Uterus (tissue), 4 donors: Measurements from ENCODE around the gene CSTB. TPM values are rescaled to one million over a fixed set of nuclear protein-coding genes. Genes with fewer than 3 reads are reported as not detected.

Source experiments
- DNase-seq, 2 donors: peaks; one replicate each; pipeline ENCODE4 v3.0.0-alpha.2; 2019 to 2020
- H3K27ac ChIP-seq, 2 donors: fragments of 200-600 bp; sonication (generic); 1 replicate in 1 of 2; 2 replicates in 1 of 2; pipeline ENCODE4 v1.5.1; 2016 to 2018
- H3K27me3 ChIP-seq, 2 donors: fragments of 200-600 bp; sonication (generic); one replicate each; pipeline ENCODE4 v1.5.1; 2018 to 2019; ENCODE audit warnings: control low read depth in 1 of 2
- H3K36me3 ChIP-seq, 2 donors: fragments of 200-600 bp; sonication (generic); one replicate each; pipeline ENCODE4 v1.5.1; 2019; ENCODE audit warnings: control low read depth in 1 of 2
- H3K4me1 ChIP-seq, 2 donors: fragments of 200-600 bp; sonication (generic); one replicate each; pipeline ENCODE4 v1.5.1; 2018 to 2019; ENCODE audit warnings: control low read depth in 1 of 2
- H3K4me3 ChIP-seq, 2 donors: fragments of 200-600 bp; sonication (generic); 1 replicate in 1 of 2; 2 replicates in 1 of 2; pipeline ENCODE4 v1.5.1; 2018 to 2019; ENCODE audit warnings: mild to moderate bottlenecking in 1 of 2
- H3K9me3 ChIP-seq, 2 donors: fragments of 200-600 bp; sonication (generic); one replicate each; pipeline ENCODE4 v1.5.1; 2019; ENCODE audit warnings: control low read depth in 1 of 2
- POLR2A ChIP-seq, 2 donors: fragments of 450-650 bp; IDR thresholded peaks; one replicate each; pipeline ENCODE4 v1.6.1; 2016; ENCODE audit warnings: antibody characterized with exemption in 2 of 2, mild to moderate bottlenecking in 1 of 2, moderate library complexity in 1 of 2
- intact Hi-C: fragments of 100-400 bp; cut with DNase I; formaldehyde crosslinking; loops from one replicate; pipeline ENCODE4 v1.15.1; 2023; ENCODE audit warnings: low total_unique reads
- total RNA-seq, 4 donors: library from RNA; depleted of rRNA in 3 of 4; stranded (reverse); fragments of >200 nt in 3 of 4; gene quantifications; one replicate each; pipeline versions ENCODE4 v1.1.0 to v1.2.4, GENCODE V29; 2014 to 2023
- TF ChIP-seq, protein P1 (sequence below), 4 experiments: fragments of 200-600 bp in 2 of 4; fragments of 450-650 bp in 2 of 4; sonication (generic) in 2 of 4; IDR thresholded peaks; one replicate each; pipeline ENCODE4 v1.5.1; 2016 to 2019; ENCODE audit warnings: antibody characterized with exemption in 4 of 4, mild to moderate bottlenecking in 2 of 4, moderate library complexity in 1 of 4
- donor health status: DM: yes; HTN: yes; CAD: no.

CSTB gene
- total RNA-seq, 4 donors from 2014 or later: 2.0 to 31.2 (median 5.6) TPM

DNA sequence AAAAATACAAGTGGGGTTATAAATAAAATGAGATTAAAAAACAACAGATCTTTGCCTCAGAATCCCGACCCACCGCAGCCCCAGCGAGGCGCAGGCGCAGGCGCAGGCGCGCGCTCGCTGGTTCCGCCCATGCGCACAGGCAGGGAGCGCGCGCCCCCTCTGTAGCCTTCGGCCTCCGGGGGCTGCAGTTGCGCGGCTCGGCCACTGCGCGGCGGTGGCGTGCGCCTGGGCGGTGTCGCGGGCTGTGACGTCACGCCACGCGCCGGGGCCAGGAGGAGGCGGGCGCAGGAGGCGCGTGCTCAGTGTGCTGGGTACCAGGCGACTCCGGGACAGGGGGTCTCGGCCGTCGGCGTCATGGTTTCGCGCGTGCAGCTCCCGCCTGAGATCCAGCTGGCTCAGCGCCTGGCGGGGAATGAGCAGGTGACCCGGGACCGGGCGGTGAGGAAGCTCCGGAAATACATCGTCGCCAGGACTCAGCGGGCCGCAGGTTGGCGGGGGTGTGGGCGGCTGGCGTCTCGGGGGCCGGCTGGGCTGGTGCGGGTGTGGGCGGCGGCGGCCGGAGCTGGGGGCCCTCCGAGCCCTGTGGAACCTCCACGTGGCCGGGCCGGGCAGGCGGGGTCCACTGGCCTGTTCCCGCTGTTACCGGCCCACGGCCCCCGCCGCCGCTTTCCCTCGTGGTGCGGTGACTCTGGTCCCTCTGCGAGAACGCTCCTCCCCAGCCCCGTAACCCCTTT, 13.3 kb upstream of the CSTB start, which contains the start of gene RRP1:
TSS of gene RRP1 (plus strand) at position 302 of the 734 bp plus-strand sequence. CDS start at position 355, 53 bp downstream.
- peak; percentile 71 to 78 for TF ChIP-seq POLR2A (IDR thresholded peaks at IDR 0.05)
- TF ChIP-seq, protein P1, sequence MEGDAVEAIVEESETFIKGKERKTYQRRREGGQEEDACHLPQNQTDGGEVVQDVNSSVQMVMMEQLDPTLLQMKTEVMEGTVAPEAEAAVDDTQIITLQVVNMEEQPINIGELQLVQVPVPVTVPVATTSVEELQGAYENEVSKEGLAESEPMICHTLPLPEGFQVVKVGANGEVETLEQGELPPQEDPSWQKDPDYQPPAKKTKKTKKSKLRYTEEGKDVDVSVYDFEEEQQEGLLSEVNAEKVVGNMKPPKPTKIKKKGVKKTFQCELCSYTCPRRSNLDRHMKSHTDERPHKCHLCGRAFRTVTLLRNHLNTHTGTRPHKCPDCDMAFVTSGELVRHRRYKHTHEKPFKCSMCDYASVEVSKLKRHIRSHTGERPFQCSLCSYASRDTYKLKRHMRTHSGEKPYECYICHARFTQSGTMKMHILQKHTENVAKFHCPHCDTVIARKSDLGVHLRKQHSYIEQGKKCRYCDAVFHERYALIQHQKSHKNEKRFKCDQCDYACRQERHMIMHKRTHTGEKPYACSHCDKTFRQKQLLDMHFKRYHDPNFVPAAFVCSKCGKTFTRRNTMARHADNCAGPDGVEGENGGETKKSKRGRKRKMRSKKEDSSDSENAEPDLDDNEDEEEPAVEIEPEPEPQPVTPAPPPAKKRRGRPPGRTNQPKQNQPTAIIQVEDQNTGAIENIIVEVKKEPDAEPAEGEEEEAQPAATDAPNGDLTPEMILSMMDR (IDR thresholded peaks at IDR 0.05): peak; percentile 82 to 100 (median 100)
- peak; percentile 82 to 94 for DNase-seq
- peak within 1 kb of the TSS; percentile 80 to 89 for H3K27ac ChIP-seq
- peak within 1 kb of the TSS; percentile 58 to 61 for H3K4me3 ChIP-seq
- no peaks in the 10 kb centered on the region for H3K9me3 ChIP-seq
- no peaks in the 10 kb centered on the region for H3K36me3 ChIP-seq
- H3K27me3 ChIP-seq: no peaks in the 10 kb centered on the region
- peaks cover 6 to 7% of the 10 kb centered on the region in 2 donors for H3K4me1 ChIP-seq
- intact Hi-C loops: no loop called here

DNA sequence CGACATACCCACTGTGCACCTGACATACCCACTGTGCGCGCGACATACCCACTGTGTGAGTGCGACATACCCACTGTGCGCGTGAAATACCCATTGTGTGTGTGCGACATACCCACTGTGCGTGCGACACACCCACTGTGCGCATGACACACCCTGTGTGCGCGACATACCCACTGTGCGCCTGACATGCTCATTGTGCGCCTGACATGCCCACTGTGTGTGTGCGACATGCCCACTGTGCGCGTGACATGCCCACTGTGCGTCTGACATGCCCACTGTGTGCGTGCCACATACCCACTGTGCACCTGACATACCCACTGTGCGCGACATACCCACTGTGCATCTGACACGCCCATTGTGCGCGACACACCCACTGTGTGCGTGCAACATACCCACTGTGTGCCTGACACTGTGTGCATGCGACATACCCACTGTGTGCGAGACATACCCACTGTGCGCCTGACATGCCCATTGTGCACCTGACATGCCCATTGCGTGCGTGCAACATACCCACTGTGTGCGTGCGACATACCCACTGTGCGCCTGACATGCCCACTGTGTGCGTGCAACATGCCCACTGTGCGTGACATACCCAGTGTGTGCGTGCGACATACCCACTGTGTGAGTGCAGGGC, 10.8 kb upstream of the CSTB start:
- no peaks in the 10 kb centered on the region for H3K9me3 ChIP-seq
- no peak overlapping the region for H3K27ac ChIP-seq
- no peaks in the 10 kb centered on the region for H3K27me3 ChIP-seq
- H3K4me3 ChIP-seq: no peak overlapping the region
- H3K4me1 ChIP-seq: peaks cover 6 to 7% of the 10 kb centered on the region in 2 donors
- no peaks in the 10 kb centered on the region for H3K36me3 ChIP-seq
- no peak for DNase-seq
- intact Hi-C loops: no loop called here
- no peak for TF ChIP-seq POLR2A (IDR thresholded peaks at IDR 0.05)
- TF ChIP-seq, protein P1 (IDR thresholded peaks at IDR 0.05): no peak

DNA sequence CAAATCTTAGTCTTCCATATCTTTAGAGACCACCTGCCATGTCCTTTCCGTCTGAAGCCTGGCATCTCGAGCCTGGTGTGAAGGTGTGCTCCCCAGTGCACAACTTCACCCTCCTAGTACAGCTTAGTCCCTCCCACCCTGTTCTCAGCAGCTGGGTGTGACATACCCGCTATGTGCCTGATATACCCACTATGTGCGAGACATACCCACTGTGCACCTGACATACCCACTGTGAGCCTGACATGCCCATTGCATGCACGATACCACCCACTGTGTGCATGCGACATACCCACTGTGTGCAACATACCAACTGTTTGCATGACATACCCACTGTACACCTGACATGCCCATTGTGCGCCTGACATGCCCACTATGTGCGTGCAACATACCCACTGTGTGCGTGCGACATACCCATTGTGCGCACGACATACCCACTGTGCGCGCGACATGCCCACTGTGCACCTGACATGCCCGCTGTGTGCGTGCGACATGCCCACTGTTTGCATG, 10.2 kb upstream of the CSTB start:
- intact Hi-C loops: no loop called here

DNA sequence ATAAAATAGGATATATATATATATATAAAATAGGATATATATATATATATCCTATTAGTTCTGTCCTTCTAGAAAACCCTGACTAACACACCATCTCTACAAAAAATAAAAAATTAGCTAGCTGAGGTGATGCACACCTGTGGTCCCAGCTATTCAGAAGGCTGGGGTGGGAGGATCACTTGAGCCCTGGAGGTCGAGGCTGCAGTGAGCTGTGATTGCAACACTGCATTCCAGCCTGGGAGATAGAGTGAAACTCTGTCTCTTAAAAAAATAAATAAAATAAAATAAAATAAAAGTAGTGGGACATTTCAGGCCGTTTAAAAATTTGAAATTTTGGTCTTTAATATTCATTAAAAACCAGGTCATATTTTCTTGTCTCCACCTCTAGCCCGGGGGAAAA, 9.0 kb upstream of the CSTB start:
- Histone ChIP-seq H3K9me3 (no peaks in the 10 kb centered on the region), H3K27me3 (no peaks in the 10 kb centered on the region), H3K4me1 (peaks cover 0 to under 1% of the 10 kb centered on the region in 2 donors), H3K4me3 (no peak overlapping the region), H3K36me3 (no peaks in the 10 kb centered on the region), H3K27ac (no peak overlapping the region)
- intact Hi-C loops: no loop called here
- no peak for TF ChIP-seq POLR2A (IDR thresholded peaks at IDR 0.05)
- TF ChIP-seq, protein P1 (IDR thresholded peaks at IDR 0.05): no peak
- no peak for DNase-seq

More for the DNA sequence above, 10.2 kb upstream of the CSTB start:
- Histone ChIP-seq H3K36me3 (no peaks in the 10 kb centered on the region), H3K9me3 (no peaks in the 10 kb centered on the region), H3K4me3 (no peak overlapping the region), H3K4me1 (peaks cover 6 to 7% of the 10 kb centered on the region in 2 donors), H3K27me3 (no peaks in the 10 kb centered on the region), H3K27ac (no peak overlapping the region)
- TF ChIP-seq, protein P1 (IDR thresholded peaks at IDR 0.05): no peak
- TF ChIP-seq POLR2A (IDR thresholded peaks at IDR 0.05): no peak
- no peak for DNase-seq
